ENCODE results near the gene ARMC6. TPM values are rescaled to one million over a fixed set of nuclear protein-coding genes. Genes with fewer than 3 reads are reported as not detected.
"Not testable (repeated sequence)": the region's sequence is repeated elsewhere in the genome, so short reads cannot be mapped to it uniquely, and the experiment has no call there.

The ARMC6 gene
- total and polyA plus RNA-seq, 4 donors = 8.8 to 13.2 (median 12.4) TPM

DNA sequence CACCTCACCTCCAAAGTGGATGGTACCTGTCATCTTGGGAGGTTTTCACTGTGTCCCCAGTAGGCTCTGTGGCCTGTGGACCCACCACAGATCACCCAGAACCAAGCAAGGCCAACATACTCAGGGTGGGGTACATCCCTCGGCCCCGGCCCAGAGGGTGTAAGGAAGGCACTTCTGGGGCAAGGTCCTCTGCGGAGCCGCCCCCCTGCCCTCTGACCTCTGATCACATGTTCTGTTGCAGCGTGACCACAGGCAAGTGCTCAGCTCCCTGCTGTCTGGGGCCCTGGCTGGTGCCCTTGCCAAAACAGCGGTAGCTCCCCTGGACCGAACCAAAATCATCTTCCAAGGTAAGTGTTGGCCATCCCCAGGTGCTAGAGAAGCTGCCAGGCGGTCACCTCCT, 68.1 kb downstream of the ARMC6 start:
- no peak overlapping the region for H3K4me3 ChIP-seq (ENCODE audit: low read length in 2 of 2)
- H3K4me1 ChIP-seq (ENCODE audit: control insufficient read depth in 1 of 2, insufficient read depth in 2 of 2, low read length in 2 of 2) = no peaks in the 10 kb centered on the region
- H3K27me3 ChIP-seq (ENCODE audit: control insufficient read depth in 1 of 2, insufficient read depth in 2 of 2, low read length in 1 of 2) = no peaks in the 10 kb centered on the region
- 94% methylated on average over 8 of the region's 8 CpGs for WGBS, 2 donors
- DNase-seq = no peak
- intact Hi-C loops (cut with DNase I) = no loop called here
- peaks cover 4% of the 10 kb centered on the region in 2 donors for H3K36me3 ChIP-seq (ENCODE audit: control insufficient read depth in 1 of 2, insufficient read depth in 2 of 2, low read length in 1 of 2)
- ATAC-seq (ENCODE audit: low FRiP score) = no peak
- H3K9me3 ChIP-seq (ENCODE audit: control insufficient read depth, low read length) = no peaks in the 10 kb centered on the region
- H3K27ac ChIP-seq (ENCODE audit: low read depth in 1 of 2, low read length in 2 of 2) = no peak overlapping the region

DNA sequence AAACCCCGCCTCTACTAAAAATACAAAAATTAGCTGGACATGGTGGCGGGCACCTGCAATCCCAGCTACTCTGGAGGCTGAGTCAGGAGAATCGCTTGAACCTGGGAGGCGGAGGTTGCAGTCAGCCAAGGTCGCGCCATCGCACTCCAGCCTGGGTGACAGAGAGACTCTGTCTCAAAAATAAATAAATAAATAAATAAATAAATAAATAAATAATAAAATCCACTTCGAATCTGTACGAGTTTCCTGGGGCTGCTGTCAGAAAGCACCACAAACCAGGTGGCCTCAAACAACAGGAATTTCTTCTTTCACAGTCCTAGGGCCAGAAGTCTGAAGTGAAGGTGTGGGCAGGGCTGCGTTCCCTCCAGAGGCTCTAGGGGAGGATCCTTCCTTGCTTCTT, 69.2 kb downstream of the ARMC6 start:
- ATAC-seq (ENCODE audit: low FRiP score); H3K27ac ChIP-seq (ENCODE audit: low read depth in 1 of 2, low read length in 2 of 2); H3K4me3 ChIP-seq (ENCODE audit: low read length in 2 of 2); intact Hi-C loops (cut with DNase I); DNase-seq; H3K9me3 ChIP-seq (ENCODE audit: control insufficient read depth, low read length); H3K4me1 ChIP-seq (ENCODE audit: control insufficient read depth in 1 of 2, insufficient read depth in 2 of 2, low read length in 2 of 2); H3K36me3 ChIP-seq (ENCODE audit: control insufficient read depth in 1 of 2, insufficient read depth in 2 of 2, low read length in 1 of 2); H3K27me3 ChIP-seq (ENCODE audit: control insufficient read depth in 1 of 2, insufficient read depth in 2 of 2, low read length in 1 of 2): not testable (repeated sequence)
- WGBS, 2 donors = 97 to 98% methylated on average over 10 of the region's 10 CpGs

DNA sequence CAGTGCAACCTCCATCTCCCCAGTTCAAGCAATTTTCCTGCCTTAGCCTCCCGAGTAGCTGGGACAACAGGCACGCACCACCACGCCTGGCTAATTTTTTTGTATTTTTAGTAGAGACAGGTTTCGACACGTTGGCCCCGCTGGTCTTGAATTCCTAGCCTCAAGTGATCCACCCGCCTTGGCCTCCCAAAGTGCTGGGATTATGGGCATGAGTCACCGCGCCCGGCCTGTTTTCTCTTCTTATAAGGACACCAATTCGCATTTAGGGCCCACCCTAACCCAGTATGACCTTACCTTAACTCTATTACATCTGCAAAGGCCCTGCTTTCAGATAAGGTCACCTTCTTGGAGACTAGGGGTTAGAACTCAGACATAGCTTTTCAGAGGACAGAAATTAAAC, 69.8 kb downstream of the ARMC6 start:
- no peak for DNase-seq
- 96 to 97% methylated on average over 11 of the region's 11 CpGs for WGBS, 2 donors
- Histone ChIP-seq H3K36me3 (ENCODE audit: control insufficient read depth in 1 of 2, insufficient read depth in 2 of 2, low read length in 1 of 2) (peaks cover 4% of the 10 kb centered on the region in 2 donors), H3K27me3 (ENCODE audit: control insufficient read depth in 1 of 2, insufficient read depth in 2 of 2, low read length in 1 of 2) (no peaks in the 10 kb centered on the region), H3K4me1 (ENCODE audit: control insufficient read depth in 1 of 2, insufficient read depth in 2 of 2, low read length in 2 of 2) (no peaks in the 10 kb centered on the region), H3K9me3 (ENCODE audit: control insufficient read depth, low read length) (no peaks in the 10 kb centered on the region), H3K4me3 (ENCODE audit: low read length in 2 of 2) (no peak overlapping the region), H3K27ac (ENCODE audit: low read depth in 1 of 2, low read length in 2 of 2) (no peak overlapping the region)
- intact Hi-C loops (cut with DNase I) = no loop called here
- no peak for ATAC-seq (ENCODE audit: low FRiP score)

DNA sequence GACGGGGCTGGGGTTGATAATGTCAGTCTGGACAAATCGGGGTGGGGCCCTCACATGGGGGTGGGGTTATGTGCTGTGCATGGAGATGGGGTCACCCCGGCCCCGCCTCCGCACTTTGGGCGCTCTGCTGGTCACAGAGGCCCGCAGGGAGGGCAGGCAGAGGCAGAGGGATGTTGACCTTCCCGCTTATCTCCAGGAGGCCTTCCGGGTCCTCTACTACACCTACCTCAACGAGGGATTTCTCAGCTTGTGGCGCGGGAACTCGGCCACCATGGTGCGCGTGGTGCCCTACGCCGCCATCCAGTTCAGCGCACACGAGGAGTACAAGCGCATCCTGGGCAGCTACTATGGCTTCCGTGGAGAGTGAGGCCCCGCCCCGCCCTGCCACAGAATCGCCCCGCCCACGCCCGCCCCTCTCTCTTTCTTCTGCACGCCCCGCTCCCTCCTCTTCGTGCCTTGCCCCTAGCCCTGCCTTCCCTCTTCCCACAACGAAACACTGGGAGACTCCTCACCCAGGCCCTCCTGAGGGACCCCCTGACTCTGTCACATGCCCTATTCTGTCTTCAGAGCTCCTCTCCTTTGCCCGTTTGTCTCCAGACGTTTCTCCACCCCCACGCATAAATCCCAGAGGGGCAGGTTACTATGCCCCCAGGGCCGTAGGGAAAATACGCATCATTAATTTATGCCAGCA, 72.1 kb downstream of the ARMC6 start:
- peak; percentile 66 for ATAC-seq (ENCODE audit: low FRiP score)
- peak; percentile 59 to 83 for DNase-seq
- intact Hi-C loops (cut with DNase I) = no loop called here
- no peaks in the 10 kb centered on the region for H3K27me3 ChIP-seq (ENCODE audit: control insufficient read depth in 1 of 2, insufficient read depth in 2 of 2, low read length in 1 of 2)
- H3K4me1 ChIP-seq (ENCODE audit: control insufficient read depth in 1 of 2, insufficient read depth in 2 of 2, low read length in 2 of 2) = no peaks in the 10 kb centered on the region
- H3K9me3 ChIP-seq (ENCODE audit: control insufficient read depth, low read length) = no peaks in the 10 kb centered on the region
- H3K36me3 ChIP-seq (ENCODE audit: control insufficient read depth in 1 of 2, insufficient read depth in 2 of 2, low read length in 1 of 2) = peaks cover 0 to 1% of the 10 kb centered on the region in 2 donors
- H3K27ac ChIP-seq (ENCODE audit: low read depth in 1 of 2, low read length in 2 of 2) = no peak overlapping the region
- 36 to 41% methylated on average over 30 to 36 of the region's 36 CpGs for WGBS, 2 donors
- no peak overlapping the region for H3K4me3 ChIP-seq (ENCODE audit: low read length in 2 of 2)

DNA sequence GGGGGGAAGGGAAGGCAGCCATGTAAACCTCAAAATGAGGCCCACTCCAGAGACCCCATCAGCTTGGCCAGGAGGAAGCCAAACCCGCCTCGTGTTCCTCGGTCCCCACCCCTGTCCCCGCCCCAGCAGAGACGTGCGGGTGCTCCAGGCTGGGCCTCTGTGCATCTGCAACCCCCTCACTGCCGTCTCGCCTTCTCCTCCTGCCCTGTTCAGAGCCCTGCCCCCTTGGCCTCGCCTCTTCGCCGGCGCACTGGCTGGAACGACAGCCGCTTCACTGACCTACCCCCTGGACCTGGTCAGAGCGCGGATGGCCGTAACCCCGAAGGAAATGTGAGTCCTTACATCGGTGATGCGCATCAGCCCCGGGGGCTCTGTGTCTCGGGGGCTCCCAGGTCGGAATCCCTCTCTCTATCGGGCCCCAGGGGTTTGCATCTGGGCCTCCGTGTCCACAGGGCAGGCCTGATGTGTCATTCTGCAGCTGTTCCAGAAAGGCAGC, 72.7 kb downstream of the ARMC6 start:
- WGBS, 2 donors = 60 to 67% methylated on average over 25 of the region's 25 CpGs
- Histone ChIP-seq H3K4me3 (ENCODE audit: low read length in 2 of 2) (no peak overlapping the region), H3K36me3 (ENCODE audit: control insufficient read depth in 1 of 2, insufficient read depth in 2 of 2, low read length in 1 of 2) (no peaks in the 10 kb centered on the region), H3K27me3 (ENCODE audit: control insufficient read depth in 1 of 2, insufficient read depth in 2 of 2, low read length in 1 of 2) (no peaks in the 10 kb centered on the region), H3K9me3 (ENCODE audit: control insufficient read depth, low read length) (no peaks in the 10 kb centered on the region), H3K4me1 (ENCODE audit: control insufficient read depth in 1 of 2, insufficient read depth in 2 of 2, low read length in 2 of 2) (no peaks in the 10 kb centered on the region), H3K27ac (ENCODE audit: low read depth in 1 of 2, low read length in 2 of 2) (no peak overlapping the region)
- intact Hi-C loops (cut with DNase I) = no loop called here
- no peak for DNase-seq
- ATAC-seq (ENCODE audit: low FRiP score) = peak; percentile 43

DNA sequence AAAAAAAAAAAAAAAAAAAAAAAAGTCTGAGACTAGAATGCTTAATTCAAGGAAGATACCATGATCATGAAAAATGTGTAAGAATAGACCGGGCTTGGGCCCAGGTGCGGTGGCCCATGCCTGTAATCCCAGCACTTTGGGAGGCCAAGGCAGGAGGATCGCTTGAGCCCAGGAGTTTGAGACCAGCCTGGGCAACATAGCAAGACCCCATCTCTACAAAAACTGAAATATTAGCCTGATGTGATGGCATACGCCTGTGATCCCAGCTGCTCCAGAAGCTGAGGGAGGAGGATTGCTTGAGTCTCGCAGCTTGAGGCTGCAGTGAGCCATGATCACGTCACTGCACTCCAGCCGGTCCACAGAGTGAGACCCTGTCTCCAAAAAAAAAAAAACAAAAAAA, 73.5 kb downstream of the ARMC6 start:
- DNase-seq; H3K9me3 ChIP-seq (ENCODE audit: control insufficient read depth, low read length); intact Hi-C loops (cut with DNase I); H3K36me3 ChIP-seq (ENCODE audit: control insufficient read depth in 1 of 2, insufficient read depth in 2 of 2, low read length in 1 of 2); H3K4me3 ChIP-seq (ENCODE audit: low read length in 2 of 2); ATAC-seq (ENCODE audit: low FRiP score); H3K27me3 ChIP-seq (ENCODE audit: control insufficient read depth in 1 of 2, insufficient read depth in 2 of 2, low read length in 1 of 2); H3K27ac ChIP-seq (ENCODE audit: low read depth in 1 of 2, low read length in 2 of 2); H3K4me1 ChIP-seq (ENCODE audit: control insufficient read depth in 1 of 2, insufficient read depth in 2 of 2, low read length in 2 of 2): not testable (repeated sequence)
- WGBS, 2 donors = 92 to 94% methylated on average over 7 of the region's 7 CpGs

DNA sequence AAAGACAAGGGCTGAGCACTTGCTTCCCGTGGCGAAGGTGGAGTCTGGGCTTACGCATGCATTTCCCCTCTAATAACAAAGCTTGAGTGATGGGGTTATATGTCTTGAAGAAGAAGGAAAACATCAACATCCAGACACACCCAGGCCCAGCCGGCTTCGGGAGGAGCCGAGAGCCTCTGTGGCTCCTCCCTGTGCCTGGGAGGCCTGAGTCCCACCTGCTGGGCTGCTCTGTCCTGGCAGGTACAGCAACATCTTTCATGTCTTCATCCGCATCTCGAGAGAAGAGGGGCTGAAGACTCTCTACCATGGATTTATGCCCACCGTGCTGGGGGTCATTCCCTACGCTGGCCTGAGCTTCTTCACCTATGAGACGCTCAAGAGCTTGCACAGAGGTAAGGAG, 74.3 kb downstream of the ARMC6 start:
- Histone ChIP-seq H3K36me3 (ENCODE audit: control insufficient read depth in 1 of 2, insufficient read depth in 2 of 2, low read length in 1 of 2) (no peaks in the 10 kb centered on the region), H3K4me3 (ENCODE audit: low read length in 2 of 2) (no peak overlapping the region), H3K4me1 (ENCODE audit: control insufficient read depth in 1 of 2, insufficient read depth in 2 of 2, low read length in 2 of 2) (no peaks in the 10 kb centered on the region), H3K27ac (ENCODE audit: low read depth in 1 of 2, low read length in 2 of 2) (no peak overlapping the region), H3K9me3 (ENCODE audit: control insufficient read depth, low read length) (no peaks in the 10 kb centered on the region), H3K27me3 (ENCODE audit: control insufficient read depth in 1 of 2, insufficient read depth in 2 of 2, low read length in 1 of 2) (no peaks in the 10 kb centered on the region)
- DNase-seq = no peak
- WGBS, 2 donors = 90 to 91% methylated on average over 11 of the region's 11 CpGs
- no peak for ATAC-seq (ENCODE audit: low FRiP score)
- intact Hi-C loops (cut with DNase I) = no loop called here

Other genes with a start within 250 kb of the ARMC6 start
- gene COMP, start 242.3 kb upstream of the ARMC6 start, total RNA-seq = 100 to 1,000 TPM in 1 of 2 donors, 10 to 100 TPM in 1; 15.8 to 142 TPM
- gene COMP, start 242.3 kb upstream of the ARMC6 start, polyA plus RNA-seq = 10 to 100 TPM in 1 of 2 donors, 1 to 10 TPM in 1; 9.8 to 14.4 TPM
- gene UPF1, start 201.6 kb upstream of the ARMC6 start, total RNA-seq = 10 to 100 TPM; 53.7 to 75.6 TPM
- gene UPF1, start 201.6 kb upstream of the ARMC6 start, polyA plus RNA-seq = 10 to 100 TPM; 16.5 to 40.4 TPM
- 1 to 10 TPM in 1 of 2 donors, under 1 TPM in 1; 0.49 to 3.3 TPM for gene CERS1, start 137.4 kb upstream of the ARMC6 start, total RNA-seq
- 1 to 10 TPM in 1 of 2 donors, under 1 TPM in 1; 0.51 to 1.3 TPM for gene CERS1, start 137.4 kb upstream of the ARMC6 start, polyA plus RNA-seq
- 100 to 1,000 TPM; 121 to 130 TPM for gene COPE, start 114.2 kb upstream of the ARMC6 start, total RNA-seq
- gene COPE, start 114.2 kb upstream of the ARMC6 start, polyA plus RNA-seq = 100 to 1,000 TPM; 166 to 180 TPM
- 10 to 100 TPM; 25.0 to 32.2 TPM for gene DDX49, start 113.9 kb upstream of the ARMC6 start, total RNA-seq
- 10 to 100 TPM; 38.2 to 51.4 TPM for gene DDX49, start 113.9 kb upstream of the ARMC6 start, polyA plus RNA-seq
- gene HOMER3, start 92.4 kb upstream of the ARMC6 start, total RNA-seq = 10 to 100 TPM; 23.6 to 29.5 TPM
- 10 to 100 TPM; 38.9 to 59.9 TPM for gene HOMER3, start 92.4 kb upstream of the ARMC6 start, polyA plus RNA-seq
- 10 to 100 TPM; 61.0 to 93.1 TPM for gene SUGP2, start 86 bp upstream of the ARMC6 start, total RNA-seq
- 10 to 100 TPM in 1 of 2 donors, 1 to 10 TPM in 1; 7.4 to 61.3 TPM for gene SUGP2, start 86 bp upstream of the ARMC6 start, polyA plus RNA-seq
- 10 to 100 TPM in 1 of 2 donors, 1 to 10 TPM in 1; 9.4 to 10.3 TPM for gene SLC25A42, start 30.4 kb downstream of the ARMC6 start, total RNA-seq
- gene SLC25A42, start 30.4 kb downstream of the ARMC6 start, polyA plus RNA-seq = 10 to 100 TPM in 1 of 2 donors, 1 to 10 TPM in 1; 3.8 to 12.5 TPM
- gene TMEM161A, start 104.9 kb downstream of the ARMC6 start, total RNA-seq = 10 to 100 TPM; 11.6 to 18.1 TPM
- 10 to 100 TPM in 1 of 2 donors, 1 to 10 TPM in 1; 7.6 to 53.3 TPM for gene TMEM161A, start 104.9 kb downstream of the ARMC6 start, polyA plus RNA-seq
- 1 to 10 TPM; 1.6 to 2.4 TPM for gene MEF2B, start 136.7 kb downstream of the ARMC6 start, total RNA-seq
- gene MEF2B, start 136.7 kb downstream of the ARMC6 start, polyA plus RNA-seq = 1 to 10 TPM in 1 of 2 donors, not detected in 1; 1.8 TPM
- gene BORCS8, start 158.5 kb downstream of the ARMC6 start, total RNA-seq = 10 to 100 TPM; 27.1 to 28.2 TPM
- 10 to 100 TPM; 14.4 to 47.9 TPM for gene BORCS8, start 158.5 kb downstream of the ARMC6 start, polyA plus RNA-seq
- 10 to 100 TPM; 33.1 to 44.0 TPM for gene RFXANK, start 158.7 kb downstream of the ARMC6 start, total RNA-seq
- 100 to 1,000 TPM in 1 of 2 donors, 10 to 100 TPM in 1; 42.3 to 199 TPM for gene RFXANK, start 158.7 kb downstream of the ARMC6 start, polyA plus RNA-seq
- 10 to 100 TPM in 1 of 2 donors, 1 to 10 TPM in 1; 9.8 to 11.9 TPM for gene NR2C2AP, start 169.8 kb downstream of the ARMC6 start, total RNA-seq
- 10 to 100 TPM; 12.8 to 21.8 TPM for gene NR2C2AP, start 169.8 kb downstream of the ARMC6 start, polyA plus RNA-seq
- gene NCAN, start 178.4 kb downstream of the ARMC6 start, total RNA-seq = not detected
- gene NCAN, start 178.4 kb downstream of the ARMC6 start, polyA plus RNA-seq = not detected
- 1 to 10 TPM in 1 of 2 donors, under 1 TPM in 1; 0.23 to 3.1 TPM for gene TM6SF2, start 239.7 kb downstream of the ARMC6 start, total RNA-seq
- gene TM6SF2, start 239.7 kb downstream of the ARMC6 start, polyA plus RNA-seq = 10 to 100 TPM in 1 of 2 donors, 1 to 10 TPM in 1; 3.0 to 15.0 TPM

Measured in aorta (tissue), 5 donors.